SK-N-SH treated with all-trans-retinoic acid at 6 μM for 48 hours (cell line): ENCODE data around the gene OLIG3.

Experiments used
- ATAC-seq: fragments of 200-7000 bp; cut with Tn5 transposase; 3 replicates; pipeline ENCODE4 v1.9.1; 2020; ENCODE audit warnings: mild to moderate bottlenecking, moderate library complexity
- ARNTL ChIP-seq: fragments of 450-650 bp; formaldehyde crosslinking; IDR thresholded peaks from 2 replicates; pipeline ENCODE4 v1.5.0; 2020; ENCODE audit warnings: low read depth, mild to moderate bottlenecking, moderate library complexity, borderline replicate concordance
- BACH2 ChIP-seq: fragments of 250-450 bp; sonication (Bioruptor Pico); IDR thresholded peaks from 2 replicates; pipeline ENCODE4 v1.9.0; 2021; ENCODE audit warnings: mild to moderate bottlenecking, borderline replicate concordance
- CREB5 ChIP-seq: fragments of 250-450 bp; sonication (Bioruptor Pico); IDR thresholded peaks from 2 replicates; pipeline ENCODE4 v1.5.1; 2020; ENCODE audit warnings: low read depth, mild to moderate bottlenecking, moderate library complexity
- CSDC2 ChIP-seq: fragments of 250-450 bp; sonication (Bioruptor Pico); IDR thresholded peaks from 2 replicates; pipeline ENCODE4 v1.5.0; 2020; ENCODE audit warnings: mild to moderate bottlenecking, moderate library complexity
- CSRNP3 ChIP-seq: fragments of 250-450 bp; sonication (Bioruptor Pico); IDR thresholded peaks from 2 replicates; pipeline ENCODE4 v1.5.1; 2021; ENCODE audit warnings: mild to moderate bottlenecking, moderate library complexity
- ESRRG ChIP-seq: fragments of 250-450 bp; sonication (Bioruptor Pico); IDR thresholded peaks from 2 replicates; pipeline ENCODE4 v1.6.1; 2021; ENCODE audit warnings: mild to moderate bottlenecking
- GLIS3 ChIP-seq: fragments of 250-450 bp; sonication (Bioruptor Pico); IDR thresholded peaks from 2 replicates; pipeline ENCODE4 v1.5.0; 2020; ENCODE audit warnings: mild to moderate bottlenecking, moderate library complexity
- ISL1 ChIP-seq: fragments of 250-450 bp; sonication (Bioruptor Pico); IDR thresholded peaks from 2 replicates; pipeline ENCODE4 v2.1.2; 2022; ENCODE audit warnings: mild to moderate bottlenecking, moderate library complexity
- OSR1 ChIP-seq: fragments of 250-450 bp; sonication (Bioruptor Pico); IDR thresholded peaks from 2 replicates; pipeline ENCODE4 v1.8.0; 2022; ENCODE audit warnings: moderate library complexity, mild to moderate bottlenecking, inconsistent platforms
- PATZ1 ChIP-seq: fragments of 250-450 bp; sonication (Bioruptor Pico); IDR thresholded peaks from 2 replicates; pipeline ENCODE4 v1.8.0; 2020; ENCODE audit warnings: mild to moderate bottlenecking, moderate library complexity, borderline replicate concordance
- POU6F1 ChIP-seq: fragments of 250-450 bp; sonication (Bioruptor Pico); IDR thresholded peaks from 2 replicates; pipeline ENCODE4 v1.8.0; 2021; ENCODE audit warnings: low read depth, mild to moderate bottlenecking, moderate library complexity, borderline replicate concordance
- PPARA ChIP-seq: fragments of 250-450 bp; sonication (Bioruptor Pico); IDR thresholded peaks from 2 replicates; pipeline ENCODE4 v1.5.0; 2020; ENCODE audit warnings: mild to moderate bottlenecking, borderline replicate concordance
- RARB ChIP-seq: fragments of 250-450 bp; sonication (Bioruptor Pico); IDR thresholded peaks from 2 replicates; pipeline ENCODE4 v1.8.0; 2021; ENCODE audit warnings: mild to moderate bottlenecking, moderate library complexity
- SNAI2 ChIP-seq: fragments of 250-450 bp; sonication (Bioruptor Pico); IDR thresholded peaks from 2 replicates; pipeline ENCODE4 v1.5.0; 2020; ENCODE audit warnings: mild to moderate bottlenecking, moderate library complexity
- TCF4 ChIP-seq: fragments of 250-450 bp; sonication (Bioruptor Pico); IDR thresholded peaks from 2 replicates; pipeline ENCODE4 v1.8.0; 2021; ENCODE audit warnings: mild to moderate bottlenecking, moderate library complexity, borderline replicate concordance
- TOX ChIP-seq: fragments of 250-450 bp; sonication (Bioruptor Pico); IDR thresholded peaks from 2 replicates; pipeline ENCODE4 v1.8.0; 2021; ENCODE audit warnings: mild to moderate bottlenecking, moderate library complexity, borderline replicate concordance
- TSHZ2 ChIP-seq: fragments of 250-450 bp; sonication (Bioruptor Pico); IDR thresholded peaks from 2 replicates; pipeline ENCODE4 v1.5.0; 2020; ENCODE audit warnings: mild to moderate bottlenecking, moderate library complexity
- ZC3H10 ChIP-seq: fragments of 250-450 bp; sonication (Bioruptor Pico); IDR thresholded peaks from 2 replicates; pipeline ENCODE4 v1.5.1; 2021; ENCODE audit warnings: mild to moderate bottlenecking, moderate library complexity
- ZFP3 ChIP-seq: fragments of 250-450 bp; sonication (Bioruptor Pico); IDR thresholded peaks from 2 replicates; pipeline ENCODE4 v1.5.0; 2020; ENCODE audit warnings: mild to moderate bottlenecking, moderate library complexity
- ZFP30 ChIP-seq: fragments of 450-650 bp; formaldehyde crosslinking; IDR thresholded peaks from 2 replicates; pipeline ENCODE4 v1.5.0; 2022; ENCODE audit warnings: mild to moderate bottlenecking, moderate library complexity
- ZNF565 ChIP-seq: fragments of 450-650 bp; formaldehyde crosslinking; conservative IDR thresholded peaks from 2 replicates; pipeline ENCODE4 v1.5.0; 2020; ENCODE audit warnings: low read depth, mild to moderate bottlenecking, moderate library complexity
- ZNF70 ChIP-seq: fragments of 450-650 bp; formaldehyde crosslinking; IDR thresholded peaks from 2 replicates; pipeline ENCODE4 v1.5.0; 2020; ENCODE audit warnings: mild to moderate bottlenecking, moderate library complexity
- ZNF8 ChIP-seq: fragments of 450-650 bp; formaldehyde crosslinking; IDR thresholded peaks from 2 replicates; pipeline ENCODE4 v1.5.0; 2020; ENCODE audit warnings: mild to moderate bottlenecking, moderate library complexity

The OLIG3 gene

GRCh38 chr6:137473598-137473997, 20.6 kb downstream of the OLIG3 start:
- ATAC-seq, result no peak
- no peak for TF ChIP-seq SNAI2
- TF ChIP-seq CSRNP3 (CRISPR knock-in tag), result no peak
- TF ChIP-seq ESRRG, result no peak
- no peak for TF ChIP-seq TOX (CRISPR knock-in tag)
- no peak for TF ChIP-seq ARNTL (CRISPR knock-in tag)
- no peak for TF ChIP-seq ZNF565
- no peak for TF ChIP-seq ZNF8 (CRISPR knock-in tag)
- TF ChIP-seq CSDC2, result no peak
- no peak for TF ChIP-seq POU6F1 (CRISPR knock-in tag)
- no peak for TF ChIP-seq RARB (CRISPR knock-in tag)
- TF ChIP-seq TSHZ2 (CRISPR knock-in tag), result no peak
- TF ChIP-seq GLIS3 (CRISPR knock-in tag), result no peak
- no peak for TF ChIP-seq BACH2 (CRISPR knock-in tag)
- TF ChIP-seq PATZ1 (CRISPR knock-in tag), result no peak
- TF ChIP-seq PPARA (CRISPR knock-in tag), result no peak
- no peak for TF ChIP-seq OSR1

GRCh38 chr6:137472641-137473137, 21.5 kb downstream of the OLIG3 start:
- TF ChIP-seq ISL1 (CRISPR knock-in tag) (no peak), SNAI2 (no peak), ARNTL (CRISPR knock-in tag) (no peak), ZFP30 (CRISPR knock-in tag) (no peak), BACH2 (CRISPR knock-in tag) (no peak), TCF4 (CRISPR knock-in tag) (no peak), POU6F1 (CRISPR knock-in tag) (no peak), TSHZ2 (CRISPR knock-in tag) (no peak), ZFP3 (CRISPR knock-in tag) (no peak), ESRRG (no peak), GLIS3 (CRISPR knock-in tag) (no peak), PPARA (CRISPR knock-in tag) (no peak), ZNF8 (CRISPR knock-in tag) (no peak), OSR1 (no peak), ZNF565 (no peak), RARB (CRISPR knock-in tag) (no peak), TOX (CRISPR knock-in tag) (no peak), CREB5 (CRISPR knock-in tag) (no peak), ZC3H10 (CRISPR knock-in tag) (no peak), ZNF70 (CRISPR knock-in tag) (no peak)

More at GRCh38 chr6:137472641-137473137, 21.5 kb downstream of the OLIG3 start:
- no peak for ATAC-seq
